OCI-LY3 (cell line): Measurements from ENCODE around the gene PDE3A.

Experiments
- H2AFZ ChIP-seq: fragments of 200-600, 300-600 bp; shearing (Covaris generic); 2 replicates; pipeline ENCODE4 v1.6.0; 2014; ENCODE audit warnings: antibody characterized with exemption, low read depth, low read length
- H3K27ac ChIP-seq: fragments of 200-600, 300-600 bp; sonication (generic); 2 replicates; pipeline ENCODE4 v1.5.1; 2014; ENCODE audit warnings: mild to moderate bottlenecking, low read length, moderate library complexity, mixed read lengths
- H3K27me3 ChIP-seq: fragments of 200-600, 300-600 bp; sonication (generic); 2 replicates; pipeline ENCODE4 v1.6.1; 2014; ENCODE audit warnings: low read depth, low read length, mixed read lengths
- H3K36me3 ChIP-seq: fragments of 200-600, 300-600 bp; sonication (generic); replicated peaks from 2 replicates; pipeline ENCODE3; 2014; ENCODE audit warnings: low read depth, low read length, mixed read lengths
- H3K4me1 ChIP-seq: fragments of 300-600, 200-600 bp; sonication (generic); 2 replicates; pipeline ENCODE4 v1.6.1; 2014; ENCODE audit warnings: low read length, mixed read lengths
- H3K4me2 ChIP-seq: fragments of 200-600, 300-600 bp; sonication (generic); 2 replicates; pipeline ENCODE4 v1.6.1; 2014; ENCODE audit warnings: low read length, mixed read lengths
- H3K4me3 ChIP-seq: fragments of 300-600, 200-600 bp; sonication (generic); 2 replicates; pipeline ENCODE4 v1.5.1; 2014; ENCODE audit warnings: antibody characterized with exemption, mild to moderate bottlenecking, low read length, moderate library complexity
- H3K79me2 ChIP-seq: fragments of 300-600, 200-600 bp; shearing (Covaris generic); 2 replicates; pipeline ENCODE4 v1.6.1; 2014; ENCODE audit warnings: mild to moderate bottlenecking, low read length, mixed read lengths
- H3K9ac ChIP-seq: fragments of 300-600, 200-600 bp; shearing (Covaris generic); 2 replicates; pipeline ENCODE4 v1.6.0; 2014; ENCODE audit warnings: mild to moderate bottlenecking, low read length, moderate library complexity
- H3K9me3 ChIP-seq: fragments of 200-600, 300-600 bp; shearing (Covaris generic); 2 replicates; pipeline ENCODE4 v1.6.1; 2014; ENCODE audit warnings: low read length, mixed read lengths; ENCODE audit not compliant: insufficient read depth
- H4K20me1 ChIP-seq: fragments of 200-600, 300-600 bp; sonication (generic); 2 replicates; pipeline ENCODE4 v1.6.1; 2016; ENCODE audit warnings: low read length, mixed read lengths; ENCODE audit not compliant: insufficient read depth
- CTCF ChIP-seq: fragments of 200-600, 300-600 bp; sonication (generic); IDR thresholded peaks from 2 replicates; pipeline ENCODE4 v1.5.1; 2014; ENCODE audit warnings: antibody characterized with exemption, low read length, low read depth
- EZH2phosphoT487 ChIP-seq: fragments of 200-600 bp; shearing (Covaris generic); IDR thresholded peaks from 2 replicates; pipeline ENCODE4 v1.6.1; 2018; ENCODE audit warnings: antibody characterized with exemption, mixed run types, low read depth

PDE3A gene

GRCh38 chr12:20351406-20351805 lies 16.9 kb upstream of the PDE3A start:
- no peak overlapping the region for H3K9ac ChIP-seq
- no peak overlapping the region for H2AFZ ChIP-seq
- no peak overlapping the region for H3K4me3 ChIP-seq
- H3K27ac ChIP-seq, result no peak overlapping the region
- no peaks in the 10 kb centered on the region for H3K9me3 ChIP-seq
- no peaks in the 10 kb centered on the region for H3K27me3 ChIP-seq
- H4K20me1 ChIP-seq, result no peaks in the 10 kb centered on the region
- no peak overlapping the region for H3K4me2 ChIP-seq
- no peak for TF ChIP-seq CTCF
- TF ChIP-seq EZH2phosphoT487, result no peak
- H3K79me2 ChIP-seq, result no peaks in the 10 kb centered on the region
- 0 out of 2 replicates have a peak, but pooled peaks cover under 1% of the 10 kb centered on the region for H3K4me1 ChIP-seq
- H3K36me3 ChIP-seq, result no peaks in the 10 kb centered on the region

- Histone ChIP-seq H3K9me3 (no peaks in the 10 kb centered on the region), H3K4me3 (no peak overlapping the region), H3K4me1 (peaks cover 5% of the 10 kb centered on the region; the same call in 1 of the 2 replicates), H3K9ac (no peak overlapping the region), H3K36me3 (no peaks in the 10 kb centered on the region), H3K27me3 (no peaks in the 10 kb centered on the region), H2AFZ (no peak overlapping the region), H3K4me2 (no peak overlapping the region), H3K79me2 (no peaks in the 10 kb centered on the region), H4K20me1 (no peaks in the 10 kb centered on the region), H3K27ac (no peak overlapping the region)
- TF ChIP-seq EZH2phosphoT487 (no peak), CTCF (no peak)
Measured at GRCh38 chr12:20356048-20356447, 12.3 kb upstream of the PDE3A start.

- Histone ChIP-seq H3K4me3 (no peak overlapping the region), H4K20me1 (no peaks in the 10 kb centered on the region), H3K4me1 (peaks cover 5% of the 10 kb centered on the region; the same call in 1 of the 2 replicates), H3K9me3 (no peaks in the 10 kb centered on the region), H3K27me3 (no peaks in the 10 kb centered on the region), H3K9ac (no peak overlapping the region), H3K79me2 (no peaks in the 10 kb centered on the region), H3K36me3 (no peaks in the 10 kb centered on the region), H3K27ac (no peak overlapping the region), H3K4me2 (no peak overlapping the region), H2AFZ (no peak overlapping the region)
- no peak for TF ChIP-seq CTCF
- no peak for TF ChIP-seq EZH2phosphoT487
Measured at GRCh38 chr12:20360407-20360806, 7.9 kb upstream of the PDE3A start.

- H3K4me3 ChIP-seq, result no peak overlapping the region
- H3K79me2 ChIP-seq, result no peaks in the 10 kb centered on the region
- H3K4me1 ChIP-seq, result peaks cover 5% of the 10 kb centered on the region; the same call in 1 of the 2 replicates
- no peaks in the 10 kb centered on the region for H4K20me1 ChIP-seq
- TF ChIP-seq EZH2phosphoT487 (no peak), CTCF (no peak)
- no peak overlapping the region for H2AFZ ChIP-seq
- H3K9me3 ChIP-seq, result no peaks in the 10 kb centered on the region
- no peak overlapping the region for H3K27ac ChIP-seq
- no peak overlapping the region for H3K9ac ChIP-seq
- no peaks in the 10 kb centered on the region for H3K27me3 ChIP-seq
- no peak overlapping the region for H3K4me2 ChIP-seq
- no peaks in the 10 kb centered on the region for H3K36me3 ChIP-seq
Measured at GRCh38 chr12:20361416-20361815, 6.9 kb upstream of the PDE3A start.
